ENCODE results near the gene PDGFRB. TPM values are rescaled to one million over a fixed set of nuclear protein-coding genes. Genes with fewer than 3 reads are reported as not detected.

PDGFRB gene
- total RNA-seq, 1 donor from 2014 or later: 89.3 TPM

GRCh38 chr5:150131461-150131860 lies 24.2 kb downstream of the PDGFRB start:
- intact Hi-C loops (cut with DNase I): no loop called here
- H3K27ac ChIP-seq: no peak overlapping the region
- no peak for TF ChIP-seq CTCF (IDR thresholded peaks at IDR 0.05)
- H3K9me3 ChIP-seq: no peaks in the 10 kb centered on the region
- H3K27me3 ChIP-seq (ENCODE audit: low read depth): no peaks in the 10 kb centered on the region
- DNase-seq (no peak), ATAC-seq (no peak)
- H3K36me3 ChIP-seq: peaks cover 43% of the 10 kb centered on the region
- H3K4me1 ChIP-seq: peaks cover 25% of the 10 kb centered on the region
- no peak overlapping the region for H3K4me3 ChIP-seq

GRCh38 chr5:150130493-150130922 lies 25.1 kb downstream of the PDGFRB start:
- DNase-seq (no peak), ATAC-seq (no peak)
- intact Hi-C loops (cut with DNase I): no loop called here
- Histone ChIP-seq H3K9me3 (no peaks in the 10 kb centered on the region), H3K36me3 (peaks cover 50% of the 10 kb centered on the region), H3K27me3 (ENCODE audit: low read depth) (no peaks in the 10 kb centered on the region), H3K4me3 (no peak overlapping the region), H3K27ac (no peak overlapping the region), H3K4me1 (peaks cover 23% of the 10 kb centered on the region)
- no peak for TF ChIP-seq CTCF (IDR thresholded peaks at IDR 0.05)

- H3K9me3 ChIP-seq: no peaks in the 10 kb centered on the region
- ATAC-seq (peak; percentile 85 to 87), DNase-seq (peak; percentile 75)
Observed at GRCh38 chr5:150129813-150130492, 25.7 kb downstream of the PDGFRB start.

GRCh38 chr5:150129454-150129812 lies 26.2 kb downstream of the PDGFRB start:
- ATAC-seq: no peak
- peaks cover 59% of the 10 kb centered on the region for H3K36me3 ChIP-seq

More at GRCh38 chr5:150129813-150130492, 25.7 kb downstream of the PDGFRB start:
- peak; percentile 87 for TF ChIP-seq CTCF (IDR thresholded peaks at IDR 0.05)
- no peaks in the 10 kb centered on the region for H3K27me3 ChIP-seq (ENCODE audit: low read depth)
- intact Hi-C loops (cut with DNase I): no loop called here
- H3K4me1 ChIP-seq: peaks cover 23% of the 10 kb centered on the region
- H3K4me3 ChIP-seq: peak overlapping the region; percentile 17
- no peak overlapping the region for H3K27ac ChIP-seq
- H3K36me3 ChIP-seq: peaks cover 56% of the 10 kb centered on the region

GRCh38 chr5:150126921-150127265 lies 28.8 kb downstream of the PDGFRB start:
- Histone ChIP-seq H3K27ac (peak overlapping the region; percentile 2), H3K36me3 (peaks cover 74% of the 10 kb centered on the region), H3K4me3 (no peak overlapping the region), H3K4me1 (peaks cover 28% of the 10 kb centered on the region), H3K9me3 (no peaks in the 10 kb centered on the region), H3K27me3 (ENCODE audit: low read depth) (no peaks in the 10 kb centered on the region)
- no peak for TF ChIP-seq CTCF (IDR thresholded peaks at IDR 0.05)
- DNase-seq: no peak
- no peak for ATAC-seq
- intact Hi-C loops (cut with DNase I): no loop called here

More at GRCh38 chr5:150129454-150129812, 26.2 kb downstream of the PDGFRB start:
- Histone ChIP-seq H3K27ac (no peak overlapping the region), H3K27me3 (ENCODE audit: low read depth) (no peaks in the 10 kb centered on the region), H3K4me1 (peaks cover 23% of the 10 kb centered on the region), H3K4me3 (peak overlapping the region; percentile 17), H3K9me3 (no peaks in the 10 kb centered on the region)
- TF ChIP-seq CTCF (IDR thresholded peaks at IDR 0.05): no peak
- DNase-seq: no peak
- intact Hi-C loops (cut with DNase I): no loop called here
